ENCODE results near the gene COTL1.

The COTL1 gene

GRCh38 chr16:84594725-84595038 lies 23.2 kb downstream of the COTL1 start:
- no peak for DNase-seq

- no peak for DNase-seq
Measured at GRCh38 chr16:84593825-84594724, 23.8 kb downstream of the COTL1 start.

- DNase-seq = no peak
Measured at GRCh38 chr16:84592718-84593117, 25.2 kb downstream of the COTL1 start.

GRCh38 chr16:84589975-84590719 lies 27.7 kb downstream of the COTL1 start:
- no peak for DNase-seq

- DNase-seq = no peak
Measured at GRCh38 chr16:84588991-84589390, 28.9 kb downstream of the COTL1 start.

GRCh38 chr16:84585886-84586285 lies 32.0 kb downstream of the COTL1 start:
- no peak for DNase-seq

GRCh38 chr16:84585467-84585866 lies 32.4 kb downstream of the COTL1 start:
- no peak for DNase-seq

- DNase-seq = no peak
Measured at GRCh38 chr16:84584678-84585077, 33.2 kb downstream of the COTL1 start.

- no peak for DNase-seq
Measured at GRCh38 chr16:84583995-84584394, 33.9 kb downstream of the COTL1 start.

- no peak for DNase-seq
Measured at GRCh38 chr16:84582958-84583516, 34.8 kb downstream of the COTL1 start.

GRCh38 chr16:84581158-84581557 lies 36.7 kb downstream of the COTL1 start:
- no peak for DNase-seq

GRCh38 chr16:84579936-84580335 lies 37.9 kb downstream of the COTL1 start:
- DNase-seq = no peak

GRCh38 chr16:84578538-84579126 lies 39.2 kb downstream of the COTL1 start:
- no peak for DNase-seq

- no peak for DNase-seq
Measured at GRCh38 chr16:84577034-84577803, 40.7 kb downstream of the COTL1 start.

- no peak for DNase-seq
Measured at GRCh38 chr16:84575914-84576313, 42.0 kb downstream of the COTL1 start.

GRCh38 chr16:84574191-84574590 lies 43.7 kb downstream of the COTL1 start:
- DNase-seq = no peak

GRCh38 chr16:84572096-84572495 lies 45.8 kb downstream of the COTL1 start:
- no peak for DNase-seq

- no peak for DNase-seq
Measured at GRCh38 chr16:84571506-84571905, 46.4 kb downstream of the COTL1 start.

GRCh38 chr16:84570739-84571403 lies 47.0 kb downstream of the COTL1 start:
- no peak for DNase-seq

- peak; percentile 48 to 56 for DNase-seq
Measured at GRCh38 chr16:84569382-84569987, 48.4 kb downstream of the COTL1 start.

GRCh38 chr16:84568066-84568465 lies 49.8 kb downstream of the COTL1 start:
- DNase-seq = no peak
